IMR-90 (cell line): Measurements from ENCODE around the gene SLC6A4. TPM values are rescaled to one million over a fixed set of nuclear protein-coding genes. Genes with fewer than 3 reads are reported as not detected.

Source experiments
- ATAC-seq: fragments of 200-7000 bp; cut with Tn5 transposase; 2 replicates; pipeline ENCODE4 v1.9.1; 2020; ENCODE audit warnings: low read depth, mild to moderate bottlenecking, moderate library complexity
- BruUV-seq: library from RNA; stranded (reverse); fragments of 400-500 nt; replicated peaks from 2 replicates; lab custom pipeline; 2021; lab: Mats Ljungman, UMichigan
- CTCF ChIA-PET: fragments of 300-600 bp; formaldehyde crosslinking; extraction: SDS; loops from one replicate; lab custom pipeline; 2021; ENCODE audit warnings: antibody characterized with exemption; lab: Yijun Ruan, JAX
- POLR2A ChIA-PET: fragments of 300-600 bp; sonication (Branson Sonifier 250); formaldehyde crosslinking; loops from one replicate; lab custom pipeline; 2022; ENCODE audit warnings: antibody characterized with exemption; ENCODE audit not compliant: unreplicated experiment; lab: Charles Lee
- DNase-seq: peaks from one replicate; pipeline ENCODE4 v3.0.0; 2013
- H2AFZ ChIP-seq: replicated peaks from 2 replicates; pipeline ENCODE3; 2013; ENCODE audit warnings: low read length, mild to moderate bottlenecking; ENCODE audit not compliant: poor library complexity
- H2AK5ac ChIP-seq: 2 replicates; pipeline ENCODE4 v1.6.1; 2013; ENCODE audit warnings: low read depth, low read length, inconsistent platforms
- H2AK9ac ChIP-seq: replicated peaks from 2 replicates; pipeline ENCODE3; 2013; ENCODE audit warnings: mild to moderate bottlenecking, low read depth, low read length, moderate library complexity; ENCODE audit not compliant: poor library complexity
- H2BK120ac ChIP-seq: 2 replicates; pipeline ENCODE4 v1.6.1; 2013; ENCODE audit warnings: low read depth, low read length, inconsistent platforms
- H2BK15ac ChIP-seq: 3 replicates; pipeline ENCODE4 v1.6.1; 2013; ENCODE audit warnings: low read depth, low read length, inconsistent platforms
- H2BK20ac ChIP-seq: 2 replicates; pipeline ENCODE4 v1.6.1; 2013; ENCODE audit warnings: low read depth, mild to moderate bottlenecking, inconsistent platforms, low read length, moderate library complexity
- H2BK5ac ChIP-seq: 2 replicates; pipeline ENCODE4 v1.6.1; 2013; ENCODE audit warnings: mild to moderate bottlenecking, low read depth, low read length, inconsistent platforms; ENCODE audit not compliant: poor library complexity, severe bottlenecking
- H3K14ac ChIP-seq: replicated peaks from 2 replicates; pipeline ENCODE4 v1.6.1; 2013; ENCODE audit warnings: low read depth, low read length, inconsistent platforms
- H3K18ac ChIP-seq: 2 replicates; pipeline ENCODE4 v1.6.1; 2013; ENCODE audit warnings: low read depth, low read length, control low read depth
- H3K23ac ChIP-seq: 2 replicates; pipeline ENCODE4 v1.6.1; 2013; ENCODE audit warnings: low read depth, low read length, inconsistent platforms
- H3K27ac ChIP-seq: 2 replicates; pipeline ENCODE4 v1.5.1; 2013; ENCODE audit warnings: mild to moderate bottlenecking, control low read depth, low read length; ENCODE audit not compliant: insufficient read depth
- H3K27me3 ChIP-seq: 2 replicates; pipeline ENCODE4 v1.6.1; 2013; ENCODE audit warnings: low read length; ENCODE audit not compliant: control insufficient read depth, insufficient read depth
- H3K36me3 ChIP-seq: 2 replicates; pipeline ENCODE4 v1.6.1; 2013; ENCODE audit warnings: low read length, mixed read lengths; ENCODE audit not compliant: control insufficient read depth, insufficient read depth
- H3K4ac ChIP-seq: 2 replicates; pipeline ENCODE4 v1.6.1; 2013; ENCODE audit warnings: low read depth, low read length, inconsistent platforms
- H3K4me1 ChIP-seq: 2 replicates; pipeline ENCODE4 v1.6.1; 2013; ENCODE audit warnings: low read length, mixed read lengths; ENCODE audit not compliant: control insufficient read depth, insufficient read depth
- H3K4me2 ChIP-seq: 2 replicates; pipeline ENCODE4 v1.6.1; 2013; ENCODE audit warnings: low read depth, mild to moderate bottlenecking, control low read depth, low read length, moderate library complexity
- H3K4me3 ChIP-seq: 2 replicates; pipeline ENCODE4 v1.5.1; 2013; ENCODE audit warnings: low read depth, mild to moderate bottlenecking, control low read depth, low read length, moderate library complexity; ENCODE audit not compliant: insufficient read depth
- H3K56ac ChIP-seq: 2 replicates; pipeline ENCODE4 v1.6.1; 2013; ENCODE audit warnings: low read length, inconsistent platforms; ENCODE audit not compliant: insufficient read depth; ENCODE audit errors: extremely low read depth
- H3K79me1 ChIP-seq, 2 experiments: 2 replicates each; pipeline ENCODE4 v1.6.1; 2013; ENCODE audit warnings: low read length in 2 of 2, inconsistent platforms in 1 of 2, low read depth in 1 of 2
- H3K9ac ChIP-seq: 2 replicates; pipeline ENCODE4 v1.6.1; 2013; ENCODE audit warnings: low read depth, low read length, control low read depth
- H3K9me1 ChIP-seq: 2 replicates; pipeline ENCODE4 v1.6.1; 2013; ENCODE audit warnings: low read length, inconsistent platforms; ENCODE audit not compliant: insufficient read depth
- H3K9me3 ChIP-seq: 2 replicates; pipeline ENCODE4 v1.6.1; 2013; ENCODE audit warnings: low read length; ENCODE audit not compliant: control insufficient read depth, insufficient read depth
- H4K20me1 ChIP-seq: 2 replicates; pipeline ENCODE4 v1.6.1; 2013; ENCODE audit warnings: low read length, inconsistent platforms; ENCODE audit not compliant: insufficient read depth
- H4K5ac ChIP-seq: 2 replicates; pipeline ENCODE4 v1.6.1; 2013; ENCODE audit warnings: mild to moderate bottlenecking, low read depth, low read length, control low read depth
- H4K8ac ChIP-seq, 2 experiments: 2 replicates each; pipeline ENCODE4 v1.6.1; 2013; ENCODE audit warnings: low read depth in 2 of 2, low read length in 2 of 2, control low read depth in 1 of 2, inconsistent platforms in 1 of 2
- H4K91ac ChIP-seq: 2 replicates; pipeline ENCODE4 v1.6.1; 2013; ENCODE audit warnings: low read depth, low read length, inconsistent platforms; ENCODE audit not compliant: insufficient read depth
- BHLHE40 ChIP-seq: fragments of 150-350 bp; IDR thresholded peaks from 2 replicates; pipeline ENCODE4 v1.6.1; 2016; ENCODE audit warnings: mild to moderate bottlenecking, low read depth, low read length
- CEBPB ChIP-seq: IDR thresholded peaks from 2 replicates; pipeline ENCODE4 v1.6.1; 2012; ENCODE audit warnings: low read depth, low read length, improper control_type of control experiment
- CHD1 ChIP-seq: IDR thresholded peaks from 2 replicates; pipeline ENCODE4 v1.6.1; 2012; ENCODE audit warnings: low read depth, low read length, improper control_type of control experiment
- FOS ChIP-seq: fragments of 150-350 bp; IDR thresholded peaks from 2 replicates; pipeline ENCODE4 v1.6.1; 2016; ENCODE audit warnings: low read depth, low read length
- MAFK ChIP-seq: IDR thresholded peaks from 2 replicates; pipeline ENCODE4 v1.6.1; 2012; ENCODE audit warnings: low read depth, low read length, improper control_type of control experiment
- MAZ ChIP-seq: IDR thresholded peaks from 2 replicates; pipeline ENCODE4 v1.6.1; 2012; ENCODE audit warnings: low read depth, mild to moderate bottlenecking, low read length, improper control_type of control experiment, moderate library complexity, borderline replicate concordance
- MXI1 ChIP-seq: IDR thresholded peaks from 2 replicates; pipeline ENCODE4 v1.6.1; 2012; ENCODE audit warnings: low read depth, mild to moderate bottlenecking, low read length, moderate library complexity, borderline replicate concordance
- NFE2L2 ChIP-seq: fragments of 150-350 bp; IDR thresholded peaks from 2 replicates; pipeline ENCODE4 v1.6.1; 2016; ENCODE audit warnings: low read depth, mild to moderate bottlenecking, low read length
- POLR2A ChIP-seq: IDR thresholded peaks from 2 replicates; pipeline ENCODE4 v1.6.1; 2012; ENCODE audit warnings: mild to moderate bottlenecking, low read depth, low read length
- RAD21 ChIP-seq: IDR thresholded peaks from 2 replicates; pipeline ENCODE4 v1.6.1; 2012; ENCODE audit warnings: low read length, improper control_type of control experiment
- RCOR1 ChIP-seq: IDR thresholded peaks from 2 replicates; pipeline ENCODE4 v1.6.1; 2012; ENCODE audit warnings: mild to moderate bottlenecking, low read length, improper control_type of control experiment; ENCODE audit not compliant: insufficient replicate concordance
- RFX5 ChIP-seq: IDR thresholded peaks from 2 replicates; pipeline ENCODE4 v1.8.0; 2012; ENCODE audit warnings: low read depth, mild to moderate bottlenecking, low read length, moderate library complexity
- SMC3 ChIP-seq: fragments of 150-350 bp; IDR thresholded peaks from 2 replicates; pipeline ENCODE4 v1.6.1; 2016; ENCODE audit warnings: low read depth, mild to moderate bottlenecking, antibody characterized with exemption, low read length, moderate library complexity
- WGBS, 2 experiments: methylation state at CpG; one replicate each; pipeline versions ENCODE4 v1.1.5 to v1.1.7; 2013; ENCODE audit warnings: missing lambda C conversion rate in 2 of 2; ENCODE audit not compliant: insufficient read length in 1 of 2; ENCODE audit errors: extremely low coverage in 2 of 2; 5-methylcytosine and 5-hydroxymethylcytosine counted together
- dilution Hi-C: fragments of 300-500 bp; cut with HindIII; formaldehyde crosslinking; loops from one replicate; pipeline ENCODE4 v1.14.3; 2018; ENCODE audit warnings: low sequenced_read_pairs; ENCODE audit not compliant: unreplicated experiment
- in situ Hi-C: fragments of 300-500 bp; cut with MboI; formaldehyde crosslinking; loops from 3 replicates; pipeline ENCODE4 v1.14.3; 2019; ENCODE audit warnings: low sequenced_read_pairs, inconsistent platforms, mixed read lengths
- intact Hi-C: fragments of 100-400 bp; cut with micrococcal nuclease; formaldehyde crosslinking; loops from 2 replicates; pipeline ENCODE4 v1.10.0; 2022
- polyA plus RNA-seq, 3 experiments: library from polyadenylated mRNA; depleted of rRNA; stranded (reverse); fragments of >200 nt; gene quantifications; 2 replicates each; pipeline ENCODE4 v1.2.3, GENCODE V29; 2012; ENCODE audit warnings: low replicate concordance in 1 of 3
- total RNA-seq: library from RNA; depleted of rRNA; stranded (reverse); fragments of >200 nt; gene quantifications from 2 replicates; pipeline ENCODE4 v1.2.3, GENCODE V29; 2012
- TF ChIP-seq, protein P1 (sequence below): conservative IDR thresholded peaks from 2 replicates; pipeline ENCODE4 v1.5.1; 2012; ENCODE audit warnings: mild to moderate bottlenecking, low read depth, low read length, improper control_type of control experiment
- TF ChIP-seq, protein P2 (sequence below): fragments of 150-350 bp; IDR thresholded peaks from 2 replicates; pipeline ENCODE4 v1.6.1; 2017; ENCODE audit warnings: mild to moderate bottlenecking, antibody characterized with exemption, low read length, low read depth
- TF ChIP-seq, protein P3 (sequence below): fragments of 150-350 bp; IDR thresholded peaks from 2 replicates; pipeline ENCODE4 v1.6.1; 2016; ENCODE audit warnings: low read depth, mild to moderate bottlenecking, low read length, moderate library complexity, borderline replicate concordance

The SLC6A4 gene
- total and polyA plus RNA-seq, 2 of the 4 experiments (the other 2 are of a cell fraction) = under 0.01 TPM; not detected in 1

DNA sequence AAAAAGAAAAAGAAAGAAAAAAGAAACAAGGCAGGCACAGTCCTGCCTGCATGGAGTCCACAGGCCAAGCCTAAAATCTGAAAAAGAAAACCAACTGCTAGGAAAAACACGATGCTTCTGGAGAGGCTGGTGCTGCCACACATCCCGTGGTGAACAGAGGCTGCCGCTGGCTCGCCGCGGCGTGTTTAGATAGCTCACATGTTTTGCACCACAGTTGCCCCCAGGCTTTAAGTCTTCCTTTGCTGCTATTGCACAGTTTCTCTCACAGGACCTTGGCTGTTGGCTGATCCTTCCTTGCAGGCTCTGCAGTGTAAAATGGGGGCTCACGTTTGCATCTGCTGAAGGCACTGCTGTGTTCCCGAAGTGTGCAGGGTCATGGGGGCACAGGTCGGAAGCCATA is 8.6 kb downstream of the SLC6A4 start:
- Histone ChIP-seq H2BK20ac (no peak overlapping the region), H3K23ac (no peak overlapping the region), H3K4me2 (no peak overlapping the region), H2BK5ac (no peak overlapping the region), H3K27ac (no peak overlapping the region), H2AK9ac (peak overlapping the region; percentile 86), H3K36me3 (no peaks in the 10 kb centered on the region), H4K5ac (no peak overlapping the region), H2BK120ac (no peak overlapping the region), H2BK15ac (no peak overlapping the region), H2AFZ (no peak overlapping the region), H3K9ac (no peak overlapping the region), H4K8ac (no peak overlapping the region), H4K91ac (no peak overlapping the region), H3K79me1 (no peaks in the 10 kb centered on the region), H3K9me3 (no peaks in the 10 kb centered on the region), H3K27me3 (peaks cover 49% of the 10 kb centered on the region), H4K20me1 (no peaks in the 10 kb centered on the region), H3K56ac (no peak overlapping the region), H3K4me3 (no peak overlapping the region), H3K14ac (no peak overlapping the region), H3K18ac (no peak overlapping the region), H3K4me1 (no peaks in the 10 kb centered on the region; the same call in 1 of the 2 replicates), H2AK5ac (no peak overlapping the region), H3K9me1 (0 out of 2 replicates have a peak, but pooled peaks cover 3% of the 10 kb centered on the region), H3K4ac (no peak overlapping the region)
- CTCF ChIA-PET = no interaction called here
- intact Hi-C loops = no loop called here
- TF ChIP-seq BHLHE40 = no peak
- TF ChIP-seq RCOR1 = no peak
- no peak for TF ChIP-seq MAFK
- TF ChIP-seq FOS = no peak
- no peak for TF ChIP-seq POLR2A
- TF ChIP-seq, protein P1, sequence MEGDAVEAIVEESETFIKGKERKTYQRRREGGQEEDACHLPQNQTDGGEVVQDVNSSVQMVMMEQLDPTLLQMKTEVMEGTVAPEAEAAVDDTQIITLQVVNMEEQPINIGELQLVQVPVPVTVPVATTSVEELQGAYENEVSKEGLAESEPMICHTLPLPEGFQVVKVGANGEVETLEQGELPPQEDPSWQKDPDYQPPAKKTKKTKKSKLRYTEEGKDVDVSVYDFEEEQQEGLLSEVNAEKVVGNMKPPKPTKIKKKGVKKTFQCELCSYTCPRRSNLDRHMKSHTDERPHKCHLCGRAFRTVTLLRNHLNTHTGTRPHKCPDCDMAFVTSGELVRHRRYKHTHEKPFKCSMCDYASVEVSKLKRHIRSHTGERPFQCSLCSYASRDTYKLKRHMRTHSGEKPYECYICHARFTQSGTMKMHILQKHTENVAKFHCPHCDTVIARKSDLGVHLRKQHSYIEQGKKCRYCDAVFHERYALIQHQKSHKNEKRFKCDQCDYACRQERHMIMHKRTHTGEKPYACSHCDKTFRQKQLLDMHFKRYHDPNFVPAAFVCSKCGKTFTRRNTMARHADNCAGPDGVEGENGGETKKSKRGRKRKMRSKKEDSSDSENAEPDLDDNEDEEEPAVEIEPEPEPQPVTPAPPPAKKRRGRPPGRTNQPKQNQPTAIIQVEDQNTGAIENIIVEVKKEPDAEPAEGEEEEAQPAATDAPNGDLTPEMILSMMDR = no peak
- no peak for TF ChIP-seq CEBPB
- TF ChIP-seq CHD1 = no peak
- no peak for TF ChIP-seq RAD21
- TF ChIP-seq NFE2L2 = no peak
- TF ChIP-seq, protein P2, sequence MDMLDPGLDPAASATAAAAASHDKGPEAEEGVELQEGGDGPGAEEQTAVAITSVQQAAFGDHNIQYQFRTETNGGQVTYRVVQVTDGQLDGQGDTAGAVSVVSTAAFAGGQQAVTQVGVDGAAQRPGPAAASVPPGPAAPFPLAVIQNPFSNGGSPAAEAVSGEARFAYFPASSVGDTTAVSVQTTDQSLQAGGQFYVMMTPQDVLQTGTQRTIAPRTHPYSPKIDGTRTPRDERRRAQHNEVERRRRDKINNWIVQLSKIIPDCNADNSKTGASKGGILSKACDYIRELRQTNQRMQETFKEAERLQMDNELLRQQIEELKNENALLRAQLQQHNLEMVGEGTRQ = no peak
- TF ChIP-seq MAZ = no peak
- no peak for TF ChIP-seq RFX5
- TF ChIP-seq, protein P3, sequence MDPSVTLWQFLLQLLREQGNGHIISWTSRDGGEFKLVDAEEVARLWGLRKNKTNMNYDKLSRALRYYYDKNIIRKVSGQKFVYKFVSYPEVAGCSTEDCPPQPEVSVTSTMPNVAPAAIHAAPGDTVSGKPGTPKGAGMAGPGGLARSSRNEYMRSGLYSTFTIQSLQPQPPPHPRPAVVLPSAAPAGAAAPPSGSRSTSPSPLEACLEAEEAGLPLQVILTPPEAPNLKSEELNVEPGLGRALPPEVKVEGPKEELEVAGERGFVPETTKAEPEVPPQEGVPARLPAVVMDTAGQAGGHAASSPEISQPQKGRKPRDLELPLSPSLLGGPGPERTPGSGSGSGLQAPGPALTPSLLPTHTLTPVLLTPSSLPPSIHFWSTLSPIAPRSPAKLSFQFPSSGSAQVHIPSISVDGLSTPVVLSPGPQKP = no peak
- TF ChIP-seq SMC3 = no peak
- TF ChIP-seq MXI1 = no peak
- no TSS peak for BruUV-seq
- WGBS, 2 experiments = 77% methylated on average over 6 of the region's 10 CpGs; no CpG with 5 or more reads in 1 of the 2 experiments
- no peak for ATAC-seq
- dilution Hi-C loops = no loop called here
- in situ Hi-C loops = no loop called here
- POLR2A ChIA-PET = no interaction called here
- no peak for DNase-seq
